ENCODE measurements around the gene MBD1.
"Not testable (repeated sequence)": the region's sequence is repeated elsewhere in the genome, so short reads cannot be mapped to it uniquely, and the experiment has no call there.

The MBD1 gene, protein sequence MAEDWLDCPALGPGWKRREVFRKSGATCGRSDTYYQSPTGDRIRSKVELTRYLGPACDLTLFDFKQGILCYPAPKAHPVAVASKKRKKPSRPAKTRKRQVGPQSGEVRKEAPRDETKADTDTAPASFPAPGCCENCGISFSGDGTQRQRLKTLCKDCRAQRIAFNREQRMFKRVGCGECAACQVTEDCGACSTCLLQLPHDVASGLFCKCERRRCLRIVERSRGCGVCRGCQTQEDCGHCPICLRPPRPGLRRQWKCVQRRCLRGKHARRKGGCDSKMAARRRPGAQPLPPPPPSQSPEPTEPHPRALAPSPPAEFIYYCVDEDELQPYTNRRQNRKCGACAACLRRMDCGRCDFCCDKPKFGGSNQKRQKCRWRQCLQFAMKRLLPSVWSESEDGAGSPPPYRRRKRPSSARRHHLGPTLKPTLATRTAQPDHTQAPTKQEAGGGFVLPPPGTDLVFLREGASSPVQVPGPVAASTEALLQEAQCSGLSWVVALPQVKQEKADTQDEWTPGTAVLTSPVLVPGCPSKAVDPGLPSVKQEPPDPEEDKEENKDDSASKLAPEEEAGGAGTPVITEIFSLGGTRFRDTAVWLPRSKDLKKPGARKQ

DNA sequence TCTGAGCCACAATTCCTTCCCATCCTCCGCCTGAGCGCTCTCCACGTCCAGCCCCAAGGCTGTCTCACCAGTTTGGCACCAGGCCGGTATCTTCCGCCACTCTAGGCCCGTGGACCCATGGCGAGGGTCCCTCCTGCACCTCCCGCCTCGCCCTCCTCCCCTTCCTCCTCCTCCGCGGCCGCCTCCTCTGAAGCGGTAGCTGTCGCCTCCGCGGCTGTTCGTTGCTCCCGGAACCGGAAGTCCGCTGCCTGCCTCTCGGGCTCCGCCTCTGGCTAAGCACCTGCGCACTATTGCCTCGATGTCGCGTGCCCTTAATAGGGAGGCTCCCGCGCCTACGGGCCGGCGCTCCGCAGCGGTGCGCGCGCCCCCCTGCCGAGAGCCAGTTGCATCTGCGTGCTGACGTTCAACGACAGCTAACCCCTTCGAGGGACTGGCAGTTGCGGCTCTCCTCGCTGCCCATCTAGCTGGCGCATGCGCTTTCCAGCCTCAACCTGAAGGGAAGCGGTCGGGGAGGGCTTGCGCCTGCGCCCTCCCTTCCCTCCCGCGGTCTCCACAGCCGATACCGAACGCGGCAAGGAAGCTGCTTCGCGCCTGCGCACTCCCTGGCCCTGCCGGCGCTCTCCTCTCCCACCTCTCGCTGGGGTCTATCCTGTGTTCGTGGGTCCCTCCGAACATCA is at the start of gene MBD1:
Gene MBD1 (minus strand): TSS at position 229 of the 677 bp plus-strand sequence. CDS start 1,531 bp downstream, outside the sequence.
- DNase-seq (ENCODE audit: extremely low read depth in 1 of 2, low read depth in 1 of 2), result peak; percentile 92 to 93

DNA sequence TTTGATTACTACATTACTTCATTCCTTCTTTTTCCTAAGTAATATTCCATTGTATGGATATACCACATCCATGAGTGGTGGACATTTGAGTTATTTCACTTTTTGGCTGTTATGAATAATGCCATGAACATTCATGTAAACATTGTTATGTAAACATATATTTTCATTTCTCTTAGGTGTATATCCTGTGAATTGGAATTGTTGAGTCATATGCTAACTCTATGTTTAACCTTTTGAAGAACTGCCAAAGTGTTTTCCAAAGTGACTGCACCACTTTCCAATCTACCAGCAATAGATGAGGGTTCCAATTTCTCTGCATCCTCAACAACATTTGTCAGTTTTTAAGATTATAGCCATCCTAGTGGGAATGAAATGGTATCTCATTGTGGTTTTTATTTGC is 48.9 kb upstream of the MBD1 start:
- no peak for DNase-seq (ENCODE audit: extremely low read depth in 1 of 2, low read depth in 1 of 2)

- no peak for DNase-seq (ENCODE audit: extremely low read depth in 1 of 2, low read depth in 1 of 2)
Observed at GRCh38 chr18:50327983-50328382, 46.7 kb upstream of the MBD1 start.

- DNase-seq (ENCODE audit: extremely low read depth in 1 of 2, low read depth in 1 of 2), result no peak
Observed at GRCh38 chr18:50320719-50321118, 39.4 kb upstream of the MBD1 start.

DNA sequence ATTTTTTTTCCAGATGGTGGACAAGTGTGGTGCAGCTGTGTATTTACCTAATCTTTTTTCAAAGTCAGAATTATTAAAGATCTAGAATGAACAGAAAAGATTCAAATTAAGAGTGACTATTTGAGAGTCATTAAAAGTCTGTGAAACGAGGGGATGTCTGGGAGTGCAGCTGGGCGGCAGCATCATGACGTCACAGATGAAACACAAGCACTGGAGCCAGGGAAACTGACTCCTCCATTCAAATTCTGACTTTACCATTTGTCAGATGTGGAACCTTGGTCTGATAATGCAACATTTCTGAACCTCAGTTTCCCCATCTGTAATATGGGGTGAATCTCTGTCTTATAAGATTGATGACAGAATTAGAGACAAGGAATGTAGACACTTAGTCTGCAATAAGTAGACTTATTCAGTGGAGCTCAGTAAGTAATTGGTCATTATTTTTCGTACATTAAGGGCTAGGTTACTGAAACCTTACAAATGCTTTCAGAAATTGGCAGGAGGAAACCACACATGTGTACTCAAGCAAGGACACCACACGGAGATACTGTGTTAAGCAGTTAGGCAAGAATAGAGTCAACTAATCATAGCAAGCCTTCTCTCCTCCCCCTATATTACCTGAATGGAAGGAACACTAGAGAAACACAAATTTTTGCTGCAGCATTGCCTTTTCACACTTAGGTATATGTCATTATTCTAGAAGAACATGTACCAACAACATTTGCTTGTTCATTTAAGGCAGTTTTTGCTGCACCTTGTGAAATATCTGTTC is 34.0 kb upstream of the MBD1 start:
- DNase-seq (ENCODE audit: extremely low read depth in 1 of 2, low read depth in 1 of 2), result no peak

DNA sequence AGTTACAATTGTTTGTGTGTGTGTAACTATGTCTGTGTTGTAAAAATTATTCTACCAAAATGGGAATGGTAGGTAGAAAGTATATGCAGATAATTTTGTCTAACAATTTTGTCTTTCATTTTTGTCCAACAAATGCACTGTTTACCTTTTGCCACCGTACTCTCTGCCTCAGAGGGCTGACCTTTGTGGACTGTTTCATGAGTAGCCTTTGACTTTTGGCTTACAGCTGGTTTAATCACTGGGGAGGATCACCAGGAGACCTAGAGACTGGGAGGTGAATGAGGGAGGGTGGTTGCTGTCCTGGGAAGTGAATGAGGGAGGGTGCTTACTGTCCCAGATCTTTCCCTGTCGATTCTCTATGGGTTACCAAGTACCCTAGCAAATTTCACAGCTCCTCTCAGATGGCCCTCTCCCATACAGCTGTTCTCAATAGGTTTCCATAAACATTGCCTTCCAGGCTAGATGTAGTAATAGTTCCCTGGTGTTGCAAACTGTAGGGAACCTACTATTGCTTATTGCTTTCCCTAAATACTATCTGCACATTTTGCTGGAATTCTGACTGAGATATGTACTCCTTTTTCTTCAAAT is 32.6 kb upstream of the MBD1 start:
- no peak for DNase-seq (ENCODE audit: extremely low read depth in 1 of 2, low read depth in 1 of 2)

- no peak for DNase-seq (ENCODE audit: extremely low read depth in 1 of 2, low read depth in 1 of 2)
Observed at GRCh38 chr18:50313031-50313607, 31.8 kb upstream of the MBD1 start.

DNA sequence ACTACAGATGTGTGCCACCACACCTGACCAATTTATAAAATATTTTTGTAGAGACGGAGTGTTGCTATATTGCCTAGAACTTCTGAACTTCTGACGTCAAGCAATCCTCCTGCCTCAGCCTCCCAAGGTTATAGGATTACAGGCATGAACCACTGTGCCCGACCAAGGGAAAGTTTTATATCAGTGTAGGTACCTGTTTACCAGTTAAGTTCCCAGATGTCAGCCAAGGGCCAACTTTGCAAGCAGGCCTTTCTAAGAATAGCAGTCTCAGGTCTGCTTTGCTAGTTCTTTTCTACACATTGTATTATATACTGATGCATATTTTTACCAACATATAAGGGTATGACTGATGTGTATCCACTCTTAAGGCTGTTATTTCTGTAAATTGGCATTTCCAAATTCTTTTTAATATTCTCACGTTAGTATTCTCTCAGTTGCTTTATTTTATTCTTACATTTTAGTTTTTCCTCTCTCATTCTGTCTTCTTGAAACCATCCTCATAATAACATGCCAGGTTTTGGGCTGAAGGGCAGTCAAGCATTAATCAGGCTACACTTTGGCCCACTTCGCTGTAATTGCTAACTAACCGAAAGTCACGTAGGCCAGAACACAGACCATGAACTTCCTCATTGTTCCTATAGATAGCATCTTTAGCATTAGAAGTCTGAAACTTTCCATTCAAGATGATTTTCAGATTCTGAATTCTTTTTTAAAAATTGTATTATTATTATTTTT is 31.1 kb upstream of the MBD1 start:
- DNase-seq (ENCODE audit: extremely low read depth in 1 of 2, low read depth in 1 of 2), result no peak

- no peak for DNase-seq (ENCODE audit: extremely low read depth in 1 of 2, low read depth in 1 of 2)
Observed at GRCh38 chr18:50311650-50312049, 30.3 kb upstream of the MBD1 start.

DNA sequence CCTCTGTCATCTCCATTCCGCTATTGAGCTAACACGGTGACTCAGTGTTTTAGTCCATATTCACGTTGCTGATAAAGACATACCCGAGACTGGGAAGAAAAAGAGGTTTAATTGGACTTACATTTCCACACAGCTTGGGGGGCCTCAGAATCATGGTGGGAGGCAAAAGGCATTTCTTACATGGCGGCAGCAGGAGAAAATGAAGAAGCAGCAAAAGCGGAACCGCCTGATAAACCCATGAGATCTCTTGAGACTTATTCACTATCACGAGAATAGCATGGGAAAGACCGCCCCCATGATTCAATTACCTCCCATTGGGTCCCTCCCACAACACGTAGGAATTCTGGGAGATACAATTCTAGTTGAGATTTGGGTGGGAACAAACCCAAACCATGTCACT is 28.8 kb upstream of the MBD1 start:
- no peak for DNase-seq (ENCODE audit: extremely low read depth in 1 of 2, low read depth in 1 of 2)

DNA sequence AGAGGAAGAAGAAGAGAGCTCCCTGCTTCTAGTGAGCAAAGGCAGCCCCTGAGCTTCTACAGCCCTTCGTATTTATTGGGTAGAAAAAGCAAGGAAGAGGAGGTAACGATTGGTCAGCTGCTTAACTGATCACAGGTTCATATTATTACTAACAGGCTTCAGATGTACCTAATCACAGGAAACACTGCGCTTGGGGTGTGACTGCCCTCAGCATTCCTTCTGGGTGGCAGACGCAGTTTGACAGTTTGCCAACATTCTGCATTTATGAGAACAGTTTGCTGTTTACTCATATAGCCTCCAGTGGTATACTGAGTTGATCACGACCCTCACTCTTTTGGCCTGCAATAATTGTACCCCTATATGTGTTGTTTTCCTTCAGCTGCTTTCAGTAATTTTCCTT is 27.5 kb upstream of the MBD1 start:
- not testable (repeated sequence) for DNase-seq (ENCODE audit: extremely low read depth in 1 of 2, low read depth in 1 of 2)

- DNase-seq (ENCODE audit: extremely low read depth in 1 of 2, low read depth in 1 of 2), result peak; percentile 66 to 88
Observed at GRCh38 chr18:50307738-50308470, 26.6 kb upstream of the MBD1 start.

GRCh38 chr18:50307400-50307737 is 26.0 kb upstream of the MBD1 start:
- DNase-seq (ENCODE audit: extremely low read depth in 1 of 2, low read depth in 1 of 2), result no peak

DNA sequence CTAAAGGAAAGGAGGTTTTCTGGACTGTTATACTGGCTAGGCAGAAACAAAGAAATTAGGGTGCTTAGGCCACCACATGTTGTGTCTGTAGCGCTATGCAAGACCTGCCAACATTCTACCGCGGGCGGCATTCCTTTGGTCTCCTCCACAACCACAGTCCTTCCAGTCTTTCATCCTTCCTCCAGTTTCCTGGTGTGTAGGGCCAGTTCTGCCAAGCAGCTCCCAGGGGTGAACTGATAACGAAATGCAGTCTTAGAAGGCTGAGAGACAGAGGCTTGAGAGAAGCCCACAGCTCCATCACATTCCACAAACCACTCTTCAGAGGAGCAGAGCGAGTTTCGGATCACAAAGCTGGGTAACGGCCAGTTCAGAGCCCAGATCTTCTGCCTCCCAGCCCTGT is 25.6 kb upstream of the MBD1 start:
- DNase-seq (ENCODE audit: extremely low read depth in 1 of 2, low read depth in 1 of 2), result no peak

- no peak for DNase-seq (ENCODE audit: extremely low read depth in 1 of 2, low read depth in 1 of 2)
Observed at GRCh38 chr18:50301074-50301473, 19.8 kb upstream of the MBD1 start.

- DNase-seq (ENCODE audit: extremely low read depth in 1 of 2, low read depth in 1 of 2), result no peak
Observed at GRCh38 chr18:50299626-50300388, 18.5 kb upstream of the MBD1 start.

GRCh38 chr18:50298443-50299284 is 17.3 kb upstream of the MBD1 start:
- no peak for DNase-seq (ENCODE audit: extremely low read depth in 1 of 2, low read depth in 1 of 2)

Measured in stimulated activated CD8-positive, alpha-beta memory T cell treated with anti-CD3 and anti-CD28 coated beads, Interleukin-7, amount 100 ng/mL, for 48 hours (primary cell).